Neuron (in vitro differentiated cells): ENCODE results near the gene SPINK8.

Experiments
- H2AFZ ChIP-seq: one replicate; pipeline ENCODE4 v1.6.1; 2013; ENCODE audit warnings: low read depth, mild to moderate bottlenecking, inconsistent platforms, low read length, moderate library complexity
- H3K27me3 ChIP-seq: one replicate; pipeline ENCODE4 v1.6.1; 2013; ENCODE audit warnings: low read length; ENCODE audit not compliant: insufficient read depth
- H3K36me3 ChIP-seq: one replicate; pipeline ENCODE4 v1.6.1; 2013; ENCODE audit warnings: low read length; ENCODE audit not compliant: insufficient read depth
- H3K4me1 ChIP-seq: one replicate; pipeline ENCODE4 v1.6.1; 2013; ENCODE audit warnings: low read length; ENCODE audit not compliant: insufficient read depth
- H3K4me3 ChIP-seq: 2 replicates; pipeline ENCODE4 v1.5.1; 2013; ENCODE audit warnings: mild to moderate bottlenecking, low read length, moderate library complexity
- H3K9me3 ChIP-seq: one replicate; pipeline ENCODE4 v1.6.1; 2013; ENCODE audit warnings: low read length

SPINK8 gene

GRCh38 chr3:48268936-48269561, 64.4 kb downstream of the SPINK8 start:
- Histone ChIP-seq H3K36me3 (peaks cover 47% of the 10 kb centered on the region), H3K4me3 (no peak overlapping the region), H3K4me1 (no peaks in the 10 kb centered on the region), H3K27me3 (no peaks in the 10 kb centered on the region), H2AFZ (no peak overlapping the region), H3K9me3 (no peaks in the 10 kb centered on the region)

GRCh38 chr3:48268381-48268935, 65.0 kb downstream of the SPINK8 start:
- no peak overlapping the region for H3K4me3 ChIP-seq
- H2AFZ ChIP-seq = no peak overlapping the region
- H3K9me3 ChIP-seq = no peaks in the 10 kb centered on the region
- H3K36me3 ChIP-seq = peaks cover 49% of the 10 kb centered on the region
- no peaks in the 10 kb centered on the region for H3K27me3 ChIP-seq
- no peaks in the 10 kb centered on the region for H3K4me1 ChIP-seq

GRCh38 chr3:48267782-48268181, 65.7 kb downstream of the SPINK8 start:
- no peaks in the 10 kb centered on the region for H3K27me3 ChIP-seq
- H3K36me3 ChIP-seq = peaks cover 50% of the 10 kb centered on the region
- no peaks in the 10 kb centered on the region for H3K4me1 ChIP-seq
- no peak overlapping the region for H2AFZ ChIP-seq
- no peaks in the 10 kb centered on the region for H3K9me3 ChIP-seq
- H3K4me3 ChIP-seq = no peak overlapping the region

GRCh38 chr3:48258530-48258929, 74.9 kb downstream of the SPINK8 start:
- Histone ChIP-seq H3K4me1 (no peaks in the 10 kb centered on the region), H3K4me3 (no peak overlapping the region), H3K9me3 (peaks cover 5% of the 10 kb centered on the region), H2AFZ (no peak overlapping the region), H3K36me3 (peaks cover 37% of the 10 kb centered on the region), H3K27me3 (no peaks in the 10 kb centered on the region)
